Fibroblast of mammary gland (primary cell): Measurements from ENCODE around the gene TP53I11.

Source experiments
- DNase-seq: peaks from one replicate; pipeline ENCODE4 v3.0.0-alpha.2; 2010; ENCODE audit warnings: low read depth
- H3K4me3 ChIP-seq: 2 replicates; pipeline ENCODE4 v1.5.1; 2011; ENCODE audit warnings: low read depth, mild to moderate bottlenecking, low read length, moderate library complexity; ENCODE audit not compliant: control insufficient read depth
- CTCF ChIP-seq: conservative IDR thresholded peaks from 2 replicates; pipeline ENCODE4 v1.5.1; 2011; ENCODE audit warnings: low read depth, low read length, inconsistent platforms; ENCODE audit not compliant: control insufficient read depth, insufficient read depth

Gene TP53I11

GRCh38 chr11:44992774-44993173 is 42.1 kb upstream of the TP53I11 start:
- no peak for TF ChIP-seq CTCF
- DNase-seq, result no peak
- H3K4me3 ChIP-seq, result no peak overlapping the region

- TF ChIP-seq CTCF, result no peak
- H3K4me3 ChIP-seq, result no peak overlapping the region
- DNase-seq, result peak; percentile 30
Measured at GRCh38 chr11:44992181-44992582, 41.5 kb upstream of the TP53I11 start.

GRCh38 chr11:44990665-44991064 is 40.0 kb upstream of the TP53I11 start:
- DNase-seq, result no peak
- H3K4me3 ChIP-seq, result no peak overlapping the region
- no peak for TF ChIP-seq CTCF

DNA sequence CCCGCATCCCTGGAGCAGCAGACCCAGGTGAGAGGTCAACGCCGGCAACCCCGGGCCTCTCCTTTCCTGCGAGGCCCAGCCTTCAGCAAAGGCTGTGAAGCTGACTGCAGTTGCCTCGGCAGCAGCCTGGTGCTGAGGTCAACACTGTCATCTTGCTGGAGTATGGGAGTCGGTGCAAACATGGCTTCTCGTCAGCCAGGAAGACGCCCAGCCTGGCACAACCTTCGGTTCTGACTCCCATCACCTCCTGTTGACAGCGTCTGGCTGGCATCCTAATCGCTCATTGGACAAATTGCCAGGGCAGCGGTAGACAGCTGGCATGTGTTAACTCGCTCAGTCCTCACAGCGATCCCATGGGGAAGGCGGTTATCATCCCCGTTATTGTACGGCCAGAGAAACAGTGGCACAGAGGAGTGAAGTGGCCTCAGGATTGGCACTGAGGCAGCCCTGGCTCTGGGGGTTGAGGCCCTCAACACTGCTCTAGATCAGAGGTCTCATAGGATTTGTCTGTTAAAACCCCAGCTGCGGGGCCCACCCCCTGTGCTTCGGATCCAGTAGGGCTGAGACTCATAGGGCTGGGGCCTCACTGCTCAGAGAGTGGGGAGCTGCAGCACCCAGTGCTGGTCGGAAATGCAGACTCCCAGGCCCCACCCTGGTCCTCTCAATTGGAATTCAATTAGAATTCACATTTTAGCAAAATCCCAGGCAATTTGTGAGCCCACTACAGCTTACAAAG is 39.3 kb upstream of the TP53I11 start:
- no peak for DNase-seq
- TF ChIP-seq CTCF, result no peak
- H3K4me3 ChIP-seq, result no peak overlapping the region

- DNase-seq, result no peak
- no peak overlapping the region for H3K4me3 ChIP-seq
- TF ChIP-seq CTCF, result no peak
Measured at GRCh38 chr11:44988981-44989635, 38.4 kb upstream of the TP53I11 start.

DNA sequence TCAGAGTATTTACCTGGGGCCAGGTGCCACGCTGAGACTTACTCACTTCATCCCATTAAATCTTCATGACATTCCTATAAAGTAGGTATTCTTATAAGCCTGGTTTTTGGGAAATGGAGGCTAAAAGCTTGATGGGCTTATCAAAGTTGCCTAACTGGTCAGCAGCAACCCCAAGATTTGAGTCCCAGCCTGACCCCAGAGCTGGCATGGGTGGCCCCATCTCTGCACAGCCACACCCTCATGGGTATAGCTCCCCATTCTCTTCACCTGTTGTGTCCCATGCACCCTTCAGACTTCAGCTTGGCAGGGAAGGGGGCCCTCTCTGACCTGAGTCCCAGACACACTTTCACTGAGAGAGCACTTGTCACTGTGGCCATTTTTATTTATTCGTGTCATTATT is 37.4 kb upstream of the TP53I11 start:
- no peak overlapping the region for H3K4me3 ChIP-seq
- no peak for DNase-seq
- TF ChIP-seq CTCF, result no peak
